Activated naive CD4-positive, alpha-beta T cell treated with anti-CD3 and anti-CD28 coated beads, Interleukin-2, amount 50 U/mL, for 16 hours (primary cell): ENCODE results near the gene SLC24A4.

Experiments used
- DNase-seq: peaks from one replicate; pipeline ENCODE4 v3.0.0-alpha.2; 2020

The SLC24A4 gene

GRCh38 chr14:92407410-92407809, 84.4 kb downstream of the SLC24A4 start:
- DNase-seq = no peak

GRCh38 chr14:92409043-92409442, 86.1 kb downstream of the SLC24A4 start:
- no peak for DNase-seq

GRCh38 chr14:92411135-92411534, 88.2 kb downstream of the SLC24A4 start:
- no peak for DNase-seq

GRCh38 chr14:92411941-92412340, 89.0 kb downstream of the SLC24A4 start:
- DNase-seq = no peak

- DNase-seq = no peak
Observed at GRCh38 chr14:92412912-92413311, 89.9 kb downstream of the SLC24A4 start.

- no peak for DNase-seq
Observed at GRCh38 chr14:92413379-92413778, 90.4 kb downstream of the SLC24A4 start.

- DNase-seq = no peak
Observed at GRCh38 chr14:92414690-92415445, 91.9 kb downstream of the SLC24A4 start.

- no peak for DNase-seq
Observed at GRCh38 chr14:92415969-92416368, 93.0 kb downstream of the SLC24A4 start.

- DNase-seq = no peak
Observed at GRCh38 chr14:92416544-92416943, 93.6 kb downstream of the SLC24A4 start.

- no peak for DNase-seq
Observed at GRCh38 chr14:92417759-92418158, 94.8 kb downstream of the SLC24A4 start.

- DNase-seq = no peak
Observed at GRCh38 chr14:92421751-92422150, 98.8 kb downstream of the SLC24A4 start.

- no peak for DNase-seq
Observed at GRCh38 chr14:92425101-92425500, 102.1 kb downstream of the SLC24A4 start.

GRCh38 chr14:92426237-92426636, 103.3 kb downstream of the SLC24A4 start:
- no peak for DNase-seq

- DNase-seq = no peak
Observed at GRCh38 chr14:92427096-92427495, 104.1 kb downstream of the SLC24A4 start.

GRCh38 chr14:92430686-92431085, 107.7 kb downstream of the SLC24A4 start:
- no peak for DNase-seq

GRCh38 chr14:92431199-92431725, 108.3 kb downstream of the SLC24A4 start:
- no peak for DNase-seq

GRCh38 chr14:92433407-92433806, 110.4 kb downstream of the SLC24A4 start:
- no peak for DNase-seq

- DNase-seq = no peak
Observed at GRCh38 chr14:92435154-92435553, 112.2 kb downstream of the SLC24A4 start.

- DNase-seq = no peak
Observed at GRCh38 chr14:92436115-92436776, 113.3 kb downstream of the SLC24A4 start.

- no peak for DNase-seq
Observed at GRCh38 chr14:92437309-92437708, 114.3 kb downstream of the SLC24A4 start.

GRCh38 chr14:92437729-92438285, 114.8 kb downstream of the SLC24A4 start:
- DNase-seq = no peak

- DNase-seq = no peak
Observed at GRCh38 chr14:92439537-92440344, 116.8 kb downstream of the SLC24A4 start.

GRCh38 chr14:92440345-92441003, 117.5 kb downstream of the SLC24A4 start:
- no peak for DNase-seq
